Endothelial cell of umbilical vein (primary cell): ENCODE measurements around the gene IFI6. TPM values are rescaled to one million over a fixed set of nuclear protein-coding genes. Genes with fewer than 3 reads are reported as not detected.

Source experiments
- BruUV-seq: library from RNA; stranded (reverse); fragments of 400-500 nt; replicated peaks from 2 replicates; lab custom pipeline; 2021; lab: Mats Ljungman, UMichigan
- CTCF ChIA-PET: fragments of 300-600, 350-600 bp; sonication (Branson Sonifier 250); formaldehyde crosslinking; loops from one replicate; lab custom pipeline; 2021; ENCODE audit warnings: antibody characterized with exemption, inconsistent platforms; lab: Charles Lee
- POLR2A ChIA-PET: fragments of 300-600, 350-600 bp; sonication (Branson Sonifier 250); formaldehyde crosslinking; loops from one replicate; lab custom pipeline; 2021; ENCODE audit warnings: antibody characterized with exemption, inconsistent platforms; lab: Charles Lee
- DNase-seq: peaks from one replicate; pipeline ENCODE4 v3.0.0-alpha.2; 2011; ENCODE audit warnings: low read depth, low spot score
- FAIRE-seq: peaks from 2 replicates; lab custom pipeline; 2011; peaks lifted over from hg19 to GRCh38; lab: Jason Lieb, UNC
- H2AFZ ChIP-seq: 2 replicates; pipeline ENCODE4 v1.6.0; 2012; ENCODE audit warnings: low read depth, low read length, control low read depth, inconsistent platforms
- H3K27ac ChIP-seq: 2 replicates; pipeline ENCODE4 v1.5.1; 2011; ENCODE audit warnings: low read depth, mild to moderate bottlenecking, control low read depth, low read length, moderate library complexity; ENCODE audit not compliant: insufficient read depth
- H3K27me3 ChIP-seq, 2 experiments: 2 replicates each; pipeline versions ENCODE4 v1.6.0 to v1.6.1; 2011; ENCODE audit warnings: low read length in 2 of 2, mixed read lengths in 1 of 2; ENCODE audit not compliant: control insufficient read depth in 2 of 2, insufficient read depth in 2 of 2
- H3K36me3 ChIP-seq, 2 experiments: 2 replicates in 1 of 2; 3 replicates in 1 of 2; pipeline ENCODE4 v1.5.1; 2011; ENCODE audit warnings: low read length in 2 of 2, mild to moderate bottlenecking in 1 of 2, moderate library complexity in 1 of 2; ENCODE audit not compliant: control insufficient read depth in 2 of 2, insufficient read depth in 2 of 2; ENCODE audit errors: extremely low read depth in 1 of 2
- H3K4me1 ChIP-seq: 3 replicates; pipeline ENCODE4 v1.5.1; 2011; ENCODE audit warnings: mild to moderate bottlenecking, low read length; ENCODE audit not compliant: control insufficient read depth, insufficient read depth; ENCODE audit errors: extremely low read depth
- H3K4me2 ChIP-seq: 2 replicates; pipeline ENCODE4 v1.6.1; 2011; ENCODE audit warnings: low read length, control low read depth, mixed read lengths; ENCODE audit not compliant: insufficient read depth
- H3K4me3 ChIP-seq, 3 experiments: fragments of 200-600 bp in 1 of 3; sonication (generic), shearing (Covaris generic) in 1 of 3; replicated peaks in 1 of 3; 2 replicates each; pipeline ENCODE4 v1.5.1; 2011 to 2016; ENCODE audit warnings: control low read depth in 3 of 3, low read length in 3 of 3, mild to moderate bottlenecking in 2 of 3, inconsistent platforms in 1 of 3, low read depth in 1 of 3, moderate library complexity in 1 of 3; ENCODE audit not compliant: insufficient read depth in 1 of 3
- H3K79me2 ChIP-seq: 2 replicates; pipeline ENCODE4 v1.6.0; 2012; ENCODE audit warnings: low read length, inconsistent platforms; ENCODE audit not compliant: control insufficient read depth, insufficient read depth
- H3K9ac ChIP-seq: replicated peaks from 2 replicates; pipeline ENCODE3; 2011; ENCODE audit warnings: low read length, control low read depth; ENCODE audit not compliant: insufficient read depth; ENCODE audit errors: extremely low read depth
- H3K9me1 ChIP-seq: replicated peaks from 3 replicates; pipeline ENCODE4 v1.6.0; 2011; ENCODE audit warnings: mild to moderate bottlenecking, low read length; ENCODE audit not compliant: control insufficient read depth, insufficient read depth; ENCODE audit errors: extremely low read depth
- H3K9me3 ChIP-seq: replicated peaks from 2 replicates; pipeline ENCODE4 v1.5.1; 2012; ENCODE audit warnings: low read length, inconsistent platforms; ENCODE audit not compliant: control insufficient read depth, insufficient read depth
- H4K20me1 ChIP-seq: replicated peaks from 2 replicates; pipeline ENCODE3; 2011; ENCODE audit warnings: mild to moderate bottlenecking, low read length; ENCODE audit not compliant: control insufficient read depth, insufficient read depth; ENCODE audit errors: extremely low read depth
- CTCF ChIP-seq, 2 donors: IDR thresholded peaks; 1 replicate in 1 of 2; 2 replicates in 1 of 2; pipeline ENCODE4 v1.5.1; 2011; ENCODE audit warnings: low read length in 2 of 2, mild to moderate bottlenecking in 2 of 2, moderate library complexity in 2 of 2, control low read depth in 1 of 2, inconsistent platforms in 1 of 2, low read depth in 1 of 2; ENCODE audit not compliant: insufficient read depth in 1 of 2; ENCODE audit errors: extremely low read depth in 1 of 2
- EZH2 ChIP-seq: IDR thresholded peaks from 2 replicates; pipeline ENCODE4 v1.6.1; 2012; ENCODE audit warnings: borderline replicate concordance, low read depth, mild to moderate bottlenecking, moderate library complexity, low read length, inconsistent platforms; ENCODE audit not compliant: severe bottlenecking
- FOS ChIP-seq: IDR thresholded peaks from 2 replicates; pipeline ENCODE4 v1.6.1; 2011; ENCODE audit warnings: mild to moderate bottlenecking, low read length, moderate library complexity, borderline replicate concordance; ENCODE audit not compliant: insufficient read depth
- GATA2 ChIP-seq: IDR thresholded peaks from 2 replicates; pipeline ENCODE4 v1.7.0; 2011; ENCODE audit warnings: low read depth, mild to moderate bottlenecking, moderate library complexity, mixed read lengths, low read length; ENCODE audit not compliant: insufficient read length, insufficient read depth
- JUN ChIP-seq: IDR thresholded peaks from 2 replicates; pipeline ENCODE4 v1.6.1; 2011; ENCODE audit warnings: borderline replicate concordance, low read depth; ENCODE audit not compliant: insufficient read length, insufficient read depth
- MAX ChIP-seq: IDR thresholded peaks from 2 replicates; pipeline ENCODE4 v1.6.1; 2011; ENCODE audit not compliant: insufficient read depth, insufficient read length
- MYC ChIP-seq: IDR thresholded peaks from one replicate; pipeline ENCODE4 v1.6.1; 2011; ENCODE audit warnings: mild to moderate bottlenecking, low read depth, low read length
- POLR2A ChIP-seq: IDR thresholded peaks from 2 replicates; pipeline ENCODE4 v1.6.1; 2012; ENCODE audit warnings: low read depth, mild to moderate bottlenecking, control low read depth, low read length
- POLR2AphosphoS5 ChIP-seq: IDR thresholded peaks from 2 replicates; pipeline ENCODE4 v1.6.1; 2012; ENCODE audit warnings: low read depth, mild to moderate bottlenecking, control low read depth, low read length, moderate library complexity; ENCODE audit not compliant: insufficient read depth
- dilution Hi-C: fragments of 300-500 bp; cut with MboI; formaldehyde crosslinking; loops from one replicate; pipeline ENCODE4 v1.15.0; 2019; ENCODE audit warnings: low sequenced_read_pairs; ENCODE audit not compliant: extremely low pct_ligation_motif_present
- intact Hi-C: fragments of 100-400 bp; cut with micrococcal nuclease; formaldehyde crosslinking; loops from one replicate; pipeline ENCODE4 v1.10.0; 2022
- polyA plus RNA-seq, 4 experiments: library from polyadenylated mRNA; depleted of rRNA in 3 of 4; stranded (reverse) in 3 of 4; unstranded in 1 of 4; fragments of >200 nt; gene quantifications; 2 replicates each; pipeline versions ENCODE4 v1.2.1 to v1.2.3, GENCODE V29; 2011 to 2012; ENCODE audit warnings: missing spikeins in 1 of 4
- total RNA-seq: library from RNA; stranded (reverse); gene quantifications from 2 replicates; pipeline ENCODE4 v1.2.3, GENCODE V29; 2021

IFI6 gene
- total and polyA plus RNA-seq, 2 donors (not counting 3 experiments of a cell fraction or from before 2014, with no cell fraction given): 28.4 to 47.9 TPM

- no peaks in the 10 kb centered on the region for H3K36me3 ChIP-seq
- no peak for TF ChIP-seq MAX
- TF ChIP-seq FOS: no peak
- no peak for TF ChIP-seq EZH2
- TF ChIP-seq CTCF (IDR thresholded peaks at IDR 0.05; ENCODE audit: extremely low read depth in 1 of 2, insufficient read depth in 1 of 2, low read depth in 1 of 2, low read length in 2 of 2): no peak
- TF ChIP-seq GATA2: no peak
- TF ChIP-seq JUN: no peak
- no peak for TF ChIP-seq POLR2AphosphoS5
- TF ChIP-seq POLR2A: no peak
- TF ChIP-seq MYC: no peak
- no peak for DNase-seq
- FAIRE-seq: no peak
- H3K9ac ChIP-seq: no peak overlapping the region
- no peaks in the 10 kb centered on the region for H3K79me2 ChIP-seq
- H3K9me1 ChIP-seq: no peaks in the 10 kb centered on the region
- H3K4me3 ChIP-seq: no peak overlapping the region
- no peaks in the 10 kb centered on the region for H3K4me1 ChIP-seq
- intact Hi-C loops (no loop called here), dilution Hi-C loops (no loop called here)
- no peaks in the 10 kb centered on the region for H3K9me3 ChIP-seq
- H2AFZ ChIP-seq: no peak overlapping the region
- no peaks in the 10 kb centered on the region for H4K20me1 ChIP-seq
- peaks cover 18 to 28% of the 10 kb centered on the region in 2 experiments for H3K27me3 ChIP-seq
- POLR2A ChIA-PET: no interaction called here
- H3K27ac ChIP-seq: no peak overlapping the region
- BruUV-seq: no TSS peak
- no peak overlapping the region for H3K4me2 ChIP-seq
- CTCF ChIA-PET: interaction anchor here (4.8 kb wide), 1 partner anchor 18 kb away, joined by 16 read pairs; no protein-coding TSS in a partner anchor
These were observed 15.9 kb upstream of the IFI6 start for GRCh38 chr1:27687906-27688305.
